Activated naive CD4-positive, alpha-beta T cell treated with anti-CD3 and anti-CD28 coated beads, Interleukin-2, amount 50 U/mL, for 72 hours (primary cell): ENCODE measurements around the gene UNC5CL. TPM values are rescaled to one million over a fixed set of nuclear protein-coding genes. Genes with fewer than 3 reads are reported as not detected.

Experiments used
- ATAC-seq, 2 donors: fragments of 150-1000 bp; cut with Tn5 transposase; 2 replicates each; pipeline ENCODE4 v1.10.0; 2021; ENCODE audit warnings: mild to moderate bottlenecking in 2 of 2, moderate library complexity in 2 of 2
- DNase-seq, 2 donors: peaks; one replicate each; pipeline ENCODE4 v3.0.0; 2021 to 2022; ENCODE audit warnings: low spot score in 2 of 2
- H3K27ac Mint-ChIP-seq, 2 donors: one replicate each; pipeline ENCODE4 v1.8.0; 2022; ENCODE audit warnings: mild to moderate bottlenecking in 2 of 2, mixed read lengths in 2 of 2
- H3K36me3 Mint-ChIP-seq, 2 donors: one replicate each; pipeline ENCODE4 v1.8.0; 2022; ENCODE audit warnings: mixed read lengths in 2 of 2
- H3K9me3 Mint-ChIP-seq, 2 donors: one replicate each; pipeline ENCODE4 v1.8.0; 2022; ENCODE audit warnings: mixed read lengths in 2 of 2
- total RNA-seq, 2 donors: library from RNA; stranded (reverse); gene quantifications; one replicate each; pipeline ENCODE4 v1.2.3, GENCODE V29; 2022

The UNC5CL gene
- total RNA-seq, 2 donors from 2014 or later = 2.8 to 5.1 TPM

DNA sequence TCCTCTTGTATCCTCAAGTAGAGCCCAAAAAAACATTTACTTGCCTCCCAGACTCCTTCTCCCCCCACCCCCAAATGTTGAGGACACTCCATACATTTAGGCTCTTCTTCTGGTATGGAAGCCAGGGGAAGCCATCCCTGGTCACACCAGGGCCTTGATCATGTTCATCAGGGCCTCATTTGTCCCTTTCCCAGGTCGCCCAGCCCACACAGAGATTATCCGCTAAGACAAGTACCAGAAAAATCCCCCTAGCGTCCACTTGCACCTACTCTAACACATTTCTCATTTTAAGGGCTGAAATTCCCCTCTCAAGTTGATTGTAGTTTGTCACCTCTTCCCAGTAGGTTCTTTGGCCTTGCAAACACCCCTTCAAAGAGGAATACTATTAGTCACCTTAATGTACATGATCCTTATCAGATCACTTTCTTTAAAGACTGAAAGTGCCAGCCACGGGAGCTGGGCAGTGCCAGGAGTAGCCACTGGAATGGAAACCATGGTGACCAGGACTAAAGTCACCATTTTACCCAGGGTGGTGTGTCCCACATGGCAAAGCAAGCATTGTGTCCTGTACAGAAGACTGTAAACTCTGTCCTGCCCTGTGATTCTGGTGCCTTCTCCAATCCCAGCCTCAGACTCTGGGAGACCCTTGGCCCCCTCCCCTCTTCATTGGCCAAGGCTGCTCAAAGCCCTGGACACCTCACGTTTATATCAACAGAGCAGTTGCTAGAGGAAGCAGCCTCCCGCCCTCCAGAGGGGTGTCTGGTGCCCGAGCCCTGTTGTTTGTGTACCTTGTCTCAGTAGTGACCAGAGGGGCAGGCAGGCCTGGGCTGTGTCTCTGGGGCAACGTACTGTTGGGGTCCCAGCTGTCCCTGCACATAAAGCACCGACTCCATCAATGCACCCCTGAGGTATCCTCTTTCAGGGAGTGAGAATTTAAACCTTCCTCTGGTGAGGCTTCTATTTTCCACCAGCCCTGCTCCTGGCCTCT lies 9.0 kb upstream of the UNC5CL start:
- Mint-ChIP-seq H3K27ac (peak overlapping the region; percentile 59 to 63), H3K36me3 (peaks cover 6 to 7% of the 10 kb centered on the region in 2 donors), H3K9me3 (no peaks in the 10 kb centered on the region)
- ATAC-seq (no peak), DNase-seq (no peak)

DNA sequence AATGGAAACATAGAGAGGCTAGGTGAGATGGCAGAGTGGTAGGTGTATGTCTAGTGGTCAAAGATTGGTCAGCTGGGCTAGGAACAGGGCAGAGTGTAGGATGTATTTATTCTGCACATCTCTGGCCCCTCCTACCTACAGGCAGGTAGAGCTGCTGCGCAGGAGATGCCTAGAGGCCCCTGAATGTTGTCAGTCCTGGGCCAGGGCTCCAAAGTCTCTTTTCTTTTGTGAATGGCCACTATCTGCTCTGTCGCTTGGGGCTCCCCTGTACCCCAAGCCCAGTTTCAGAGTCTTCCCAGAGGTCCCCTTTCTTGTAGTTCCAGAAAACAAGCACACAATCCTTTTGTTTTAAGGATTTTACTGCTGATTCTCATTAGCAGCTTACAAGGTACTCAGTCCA lies 8.3 kb upstream of the UNC5CL start:
- H3K27ac Mint-ChIP-seq = no peak overlapping the region

DNA sequence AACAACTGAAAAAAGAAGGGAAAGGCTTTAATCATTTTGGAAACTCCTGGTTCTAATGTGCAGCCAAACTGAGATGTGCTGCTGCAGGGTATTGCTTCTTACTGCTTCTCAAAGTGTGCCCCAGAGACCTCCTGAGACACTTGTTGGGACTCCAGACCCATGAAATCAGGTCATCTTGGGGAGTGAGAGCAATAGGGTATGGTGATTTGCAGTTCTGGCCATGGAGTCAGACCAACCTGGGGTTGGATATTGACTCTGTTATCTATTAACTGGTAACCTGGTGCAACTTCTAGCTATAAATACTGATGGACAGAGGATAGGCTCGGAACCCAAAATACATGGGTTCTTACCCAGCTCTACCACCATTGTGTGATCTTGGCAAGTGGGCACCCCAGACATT lies 7.1 kb upstream of the UNC5CL start:
- DNase-seq (no peak), ATAC-seq (no peak)
- H3K9me3 Mint-ChIP-seq = no peaks in the 10 kb centered on the region
- H3K27ac Mint-ChIP-seq = no peak overlapping the region
- no peaks in the 10 kb centered on the region for H3K36me3 Mint-ChIP-seq

More for the DNA sequence above, 8.3 kb upstream of the UNC5CL start:
- ATAC-seq = no peak
- H3K36me3 Mint-ChIP-seq = peaks cover 6 to 7% of the 10 kb centered on the region in 2 donors
- DNase-seq = no peak
- H3K9me3 Mint-ChIP-seq = no peaks in the 10 kb centered on the region

DNA sequence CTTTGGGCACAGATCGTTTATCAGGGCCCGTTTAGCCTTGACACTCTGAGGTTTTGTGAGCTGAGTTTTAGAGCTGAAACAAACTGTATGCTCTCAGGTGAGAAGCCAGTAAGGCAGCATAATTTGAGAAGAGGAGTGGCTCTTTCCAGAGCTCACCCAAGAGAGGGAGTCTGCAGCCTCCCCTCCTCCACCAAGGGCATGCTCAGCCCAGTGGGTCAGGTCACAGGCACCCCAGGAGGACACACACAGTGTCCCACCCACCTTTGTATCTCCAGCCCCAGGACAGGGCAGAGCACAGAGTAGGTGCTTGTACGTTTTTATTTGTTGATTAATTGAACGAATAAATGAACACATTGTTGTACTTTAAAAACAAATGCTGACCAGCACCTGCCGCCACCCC lies 6.6 kb upstream of the UNC5CL start:
- no peaks in the 10 kb centered on the region for H3K36me3 Mint-ChIP-seq
- ATAC-seq (no peak), DNase-seq (no peak)
- no peaks in the 10 kb centered on the region for H3K9me3 Mint-ChIP-seq
- H3K27ac Mint-ChIP-seq = no peak overlapping the region

DNA sequence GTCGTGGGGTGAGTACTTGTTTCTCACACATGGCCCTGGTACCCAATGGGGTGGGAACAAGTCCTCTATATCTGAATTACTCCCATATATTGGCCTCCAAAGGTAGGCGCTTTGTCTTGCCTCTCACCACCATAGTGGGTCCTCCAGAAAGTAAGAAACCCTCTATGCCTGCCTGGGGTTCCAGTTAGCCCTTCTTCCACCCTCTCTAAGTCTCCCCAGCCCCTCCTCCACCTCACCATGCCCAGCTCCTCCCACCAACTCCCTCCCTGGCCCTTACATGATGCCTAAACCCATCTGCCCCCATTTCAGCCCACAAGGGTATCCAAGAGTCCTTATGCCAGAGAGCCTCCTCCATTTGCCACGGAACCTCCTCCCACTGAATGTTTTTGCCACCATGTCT lies 4.1 kb upstream of the UNC5CL start:
- DNase-seq = no peak
- no peak overlapping the region for H3K27ac Mint-ChIP-seq
- no peak for ATAC-seq
- H3K9me3 Mint-ChIP-seq = no peaks in the 10 kb centered on the region
- no peaks in the 10 kb centered on the region for H3K36me3 Mint-ChIP-seq

DNA sequence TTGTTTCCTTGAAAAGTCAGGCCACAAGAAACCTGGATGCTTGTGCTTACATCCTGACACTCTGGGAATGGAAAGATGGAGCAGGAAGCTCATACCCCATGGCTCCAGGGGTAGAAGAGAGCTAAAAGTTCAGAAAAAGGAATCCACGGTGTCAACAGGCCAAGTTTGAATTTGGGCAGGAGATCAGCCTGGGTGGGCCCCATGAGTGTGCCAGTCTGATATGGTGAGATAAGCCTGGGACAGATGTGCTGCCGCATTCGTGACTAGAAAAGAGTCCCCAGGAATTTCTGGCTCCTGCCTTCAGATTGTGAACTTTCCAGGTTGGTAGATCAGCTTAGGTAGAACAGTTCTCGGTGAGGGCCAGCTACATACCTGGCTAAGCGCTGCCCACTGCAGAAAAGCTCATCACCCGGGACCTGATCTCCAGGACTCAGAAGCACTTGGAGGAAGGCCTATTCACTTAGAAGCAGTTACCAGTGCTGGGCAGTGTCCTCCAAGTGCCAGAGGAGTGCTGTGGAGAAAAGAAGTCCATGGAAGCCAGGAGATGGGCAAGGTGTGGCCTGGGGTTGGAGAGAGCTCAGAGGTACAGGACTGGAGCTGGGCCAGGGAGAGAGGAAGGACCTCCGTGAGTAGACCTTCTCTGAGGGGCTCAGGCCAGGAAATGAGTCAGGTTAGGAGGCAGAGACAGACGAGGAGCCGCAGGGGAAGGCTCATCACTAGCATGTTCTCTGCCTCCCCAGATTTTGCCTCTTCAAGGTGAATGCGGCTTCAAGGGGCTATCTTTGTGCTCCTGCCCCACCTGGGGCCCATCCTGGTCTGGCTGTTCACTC lies 3.4 kb upstream of the UNC5CL start, which contains the start of gene TSPO2:
TSPO2 (plus strand) TSS at position 242 of the 830 bp plus-strand sequence; CDS start at position 761, 519 bp downstream.
- H3K9me3 Mint-ChIP-seq = no peaks in the 10 kb centered on the region
- ATAC-seq (no peak), DNase-seq (no peak)
- H3K36me3 Mint-ChIP-seq = no peaks in the 10 kb centered on the region
- H3K27ac Mint-ChIP-seq = peak within 1 kb of the TSS in 1 of 2 donors; percentile 14

DNA sequence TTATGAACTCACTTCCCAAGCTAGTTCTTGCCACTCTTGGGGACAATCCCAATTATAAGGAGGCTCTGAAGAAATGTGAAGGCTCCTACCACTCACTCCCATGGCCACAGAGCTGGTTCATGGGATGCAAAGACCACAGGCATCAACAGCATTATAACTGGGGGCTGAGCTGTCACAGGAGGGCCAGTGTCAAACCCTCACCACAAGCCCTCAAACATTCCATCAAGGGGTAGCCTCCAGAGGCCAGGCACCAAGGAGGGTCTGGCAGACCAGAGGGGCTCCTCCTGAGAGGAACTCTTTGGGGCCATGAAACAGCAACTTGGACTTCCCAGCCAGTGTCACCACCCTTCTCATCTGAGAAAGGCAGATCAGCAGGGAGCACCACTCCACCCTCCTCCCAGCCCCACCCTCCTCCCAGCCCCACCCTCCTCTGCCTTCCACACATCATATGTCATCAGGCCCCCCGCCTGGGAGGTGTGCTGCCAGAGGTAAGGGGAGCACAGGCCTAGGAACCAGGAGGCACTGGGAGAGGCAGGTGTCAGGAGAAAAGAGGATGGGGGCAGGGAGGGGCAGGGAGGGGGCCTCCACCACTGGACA lies 2.0 kb upstream of the UNC5CL start:
- no peaks in the 10 kb centered on the region for H3K9me3 Mint-ChIP-seq
- ATAC-seq = peak in 1 of 2 donors; percentile 11
- DNase-seq = no peak
- H3K27ac Mint-ChIP-seq = peak overlapping the region in 1 of 2 donors; percentile 10
- H3K36me3 Mint-ChIP-seq = no peaks in the 10 kb centered on the region

DNA sequence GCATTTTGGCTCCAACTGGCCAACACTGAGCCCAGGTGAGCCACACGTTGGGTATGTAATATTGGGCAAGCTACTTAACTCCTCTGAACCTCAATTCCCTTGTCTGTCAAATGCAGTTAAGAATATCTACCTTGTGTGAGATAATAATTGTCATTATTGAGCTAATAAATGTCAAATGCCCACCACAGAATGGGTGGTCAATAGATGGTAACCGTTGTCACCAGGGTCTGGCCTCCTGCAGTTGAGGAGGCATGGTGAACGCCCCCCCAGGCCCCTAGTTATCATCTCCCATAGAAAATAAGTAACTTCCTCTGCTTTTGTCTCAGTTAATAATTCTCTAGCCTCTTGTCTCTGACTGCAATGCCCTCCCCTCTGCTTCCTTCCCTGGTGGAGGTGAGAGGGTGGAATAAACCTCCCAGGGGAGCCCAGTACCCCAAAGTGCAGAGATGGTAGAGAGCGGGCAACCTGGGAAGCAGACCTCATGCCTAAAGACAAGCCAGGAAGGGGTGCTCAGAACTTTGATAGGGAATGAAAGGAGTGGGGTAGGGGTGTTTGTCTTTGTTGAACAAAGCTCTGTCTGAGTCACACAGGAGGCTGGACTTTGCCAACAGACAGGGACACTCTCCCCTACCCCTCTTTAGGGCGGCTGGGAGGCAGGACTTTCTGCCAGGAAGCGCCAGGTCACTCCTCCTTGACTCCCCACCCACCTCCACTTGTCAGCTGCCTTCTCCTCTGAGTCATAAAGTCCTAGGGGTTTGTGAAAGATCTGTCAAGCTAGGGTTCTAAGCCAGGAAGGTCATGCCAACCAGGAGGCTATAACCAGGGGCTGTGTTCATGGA lies 1.3 kb upstream of the UNC5CL start:
- H3K9me3 Mint-ChIP-seq = no peaks in the 10 kb centered on the region
- peak overlapping the region; percentile 10 to 77 for H3K27ac Mint-ChIP-seq
- ATAC-seq = peak; percentile 75 to 82
- no peak for DNase-seq
- H3K36me3 Mint-ChIP-seq = no peaks in the 10 kb centered on the region

DNA sequence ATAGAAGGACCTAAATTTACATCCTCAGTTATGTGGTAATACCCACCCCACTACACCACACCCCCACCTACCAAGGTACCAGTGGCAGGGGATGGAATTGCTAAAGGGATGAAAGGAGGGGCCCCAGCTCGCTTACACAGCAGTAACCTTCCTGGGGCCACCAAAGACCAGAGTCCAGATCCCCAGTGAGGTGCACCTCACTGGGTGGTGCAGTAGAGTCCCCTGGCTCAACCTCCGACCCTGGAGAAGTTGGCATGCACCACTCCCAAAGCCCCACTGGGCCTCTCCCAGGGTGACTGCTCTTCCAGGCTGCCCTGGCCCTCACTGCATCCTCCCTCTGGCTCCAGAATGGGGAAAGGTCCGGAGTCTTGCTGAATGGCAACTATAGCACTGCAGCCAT lies 816 bp downstream of the UNC5CL start:
- H3K27ac Mint-ChIP-seq = no peak overlapping the region
- ATAC-seq (no peak), DNase-seq (no peak)
- no peaks in the 10 kb centered on the region for H3K9me3 Mint-ChIP-seq
- no peaks in the 10 kb centered on the region for H3K36me3 Mint-ChIP-seq

DNA sequence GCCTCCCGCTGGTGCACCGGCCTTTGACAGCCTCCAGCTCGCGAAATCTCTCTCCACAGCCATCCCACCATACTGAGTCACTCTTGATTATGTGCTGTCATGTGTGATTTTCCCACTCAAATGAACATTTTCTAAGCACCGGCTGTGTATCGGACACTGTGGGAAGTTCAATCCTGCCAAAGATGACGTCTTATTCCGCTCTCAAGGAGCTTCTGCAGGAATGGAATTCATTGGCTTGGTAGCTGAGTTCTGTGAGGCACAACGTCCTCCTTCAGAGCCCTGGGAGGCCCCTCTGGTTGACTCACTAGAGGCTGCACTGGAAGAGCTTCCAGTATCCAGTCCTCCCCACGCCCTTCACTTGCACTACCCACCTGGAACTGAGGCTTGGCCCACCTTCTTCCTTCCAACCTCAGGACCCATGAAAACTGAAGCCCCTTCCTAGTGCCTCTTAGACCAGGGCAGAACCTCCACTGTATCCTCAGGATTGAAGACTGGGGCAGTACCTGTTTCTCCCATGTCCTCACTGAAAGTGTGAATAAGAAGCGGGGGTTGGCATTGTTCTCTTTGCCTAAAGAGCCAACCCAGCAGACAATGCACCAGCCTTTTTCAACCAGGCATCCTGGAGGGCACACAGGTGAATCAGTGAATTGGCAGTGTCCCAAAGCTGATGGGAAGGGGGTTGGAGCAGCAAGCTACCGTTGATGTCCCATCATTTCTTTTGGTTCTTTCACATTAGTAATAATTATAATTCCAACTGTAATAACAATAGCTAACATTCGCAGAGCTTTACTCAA lies 1.7 kb downstream of the UNC5CL start:
- peak overlapping the region in 1 of 2 donors; percentile 14 for H3K27ac Mint-ChIP-seq
- ATAC-seq = no peak
- no peaks in the 10 kb centered on the region for H3K9me3 Mint-ChIP-seq

DNA sequence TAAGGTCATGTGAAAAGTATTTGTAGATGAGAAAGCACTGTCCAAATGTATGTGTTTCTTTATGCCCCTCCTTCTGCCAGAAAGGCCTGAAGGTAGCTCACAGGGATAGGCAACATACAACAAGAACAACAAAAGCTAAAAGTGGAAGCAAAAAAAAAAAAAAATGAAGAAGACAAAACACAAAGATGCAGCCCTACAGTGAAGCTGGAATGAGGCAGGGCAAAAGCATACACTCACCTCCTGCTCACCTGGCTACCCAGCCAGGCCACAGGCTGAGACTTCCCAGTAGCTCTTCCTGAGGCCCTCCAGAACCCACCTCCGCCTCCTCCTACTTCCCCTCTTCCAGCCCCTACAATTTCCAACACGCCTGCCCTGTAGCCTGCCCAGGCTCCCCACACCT lies 2.4 kb downstream of the UNC5CL start:
- no peaks in the 10 kb centered on the region for H3K36me3 Mint-ChIP-seq
- peak overlapping the region in 1 of 2 donors; percentile 14 for H3K27ac Mint-ChIP-seq
- H3K9me3 Mint-ChIP-seq = no peaks in the 10 kb centered on the region
- ATAC-seq (no peak), DNase-seq (no peak)

More for the DNA sequence above, 1.7 kb downstream of the UNC5CL start:
- DNase-seq = no peak
- H3K36me3 Mint-ChIP-seq = no peaks in the 10 kb centered on the region

DNA sequence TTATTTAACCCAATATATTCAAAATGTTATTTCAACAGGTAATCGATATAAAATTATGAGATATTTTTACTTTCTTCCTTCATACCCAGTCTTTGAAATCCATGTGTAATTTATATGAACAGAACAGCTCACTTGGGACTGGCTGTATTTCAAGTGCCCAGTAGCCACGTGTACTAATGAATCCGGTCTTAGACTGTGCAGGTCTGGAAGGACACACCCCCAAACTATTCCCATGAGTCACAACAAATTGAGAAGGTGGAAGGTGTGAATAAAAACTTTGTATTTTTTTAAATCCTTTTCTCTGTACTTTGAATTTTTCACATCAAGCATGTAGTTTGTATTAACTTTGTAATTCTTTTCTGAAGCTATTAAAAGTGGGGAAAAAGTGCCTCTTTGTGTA lies 2.8 kb downstream of the UNC5CL start:
- Mint-ChIP-seq H3K36me3 (no peaks in the 10 kb centered on the region), H3K27ac (peak overlapping the region in 1 of 2 donors; percentile 14), H3K9me3 (no peaks in the 10 kb centered on the region)
- ATAC-seq (no peak), DNase-seq (no peak)

DNA sequence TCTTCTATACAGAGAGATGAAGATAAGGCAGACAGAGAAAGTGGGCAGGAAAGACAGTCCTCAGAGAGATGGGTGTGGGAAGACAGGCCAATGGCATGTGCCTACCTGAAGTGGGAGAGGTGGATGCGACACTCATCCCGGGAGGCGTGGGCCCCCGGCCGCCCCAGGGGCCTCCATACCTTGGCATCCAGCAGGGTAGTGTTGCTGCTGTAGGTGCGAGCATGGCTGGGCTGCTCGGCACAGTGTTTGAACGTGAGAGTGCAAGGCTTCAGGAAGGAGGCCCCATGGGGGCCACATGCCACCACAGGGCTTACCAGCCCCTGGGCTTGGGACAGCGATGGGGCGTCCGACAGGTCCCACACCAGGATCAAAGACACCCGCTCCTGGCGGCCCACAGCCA lies 5.2 kb downstream of the UNC5CL start:
- DNase-seq = no peak
- no peak for ATAC-seq
- no peaks in the 10 kb centered on the region for H3K9me3 Mint-ChIP-seq
- no peaks in the 10 kb centered on the region for H3K36me3 Mint-ChIP-seq
- peak overlapping the region in 1 of 2 donors; percentile 44 for H3K27ac Mint-ChIP-seq

DNA sequence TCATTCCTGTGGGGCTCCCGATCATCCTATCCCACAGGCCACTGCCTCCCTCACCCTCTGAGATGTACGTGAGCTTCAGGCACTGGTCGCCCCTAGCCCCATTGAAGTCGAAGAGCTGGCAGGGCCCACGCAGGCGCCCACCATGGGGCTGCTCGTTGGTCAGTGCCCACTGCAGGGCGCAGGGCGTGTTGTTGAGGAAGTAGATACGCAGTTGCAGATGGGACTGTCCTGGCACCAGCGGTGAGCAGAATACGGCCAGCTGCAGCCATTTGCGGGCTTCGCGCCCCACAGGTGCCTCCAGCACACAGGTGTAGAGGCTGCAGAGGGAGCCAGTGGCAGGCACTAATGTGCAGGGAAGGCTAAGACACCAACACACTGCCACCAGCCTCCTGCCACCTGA lies 6.2 kb downstream of the UNC5CL start:
- Mint-ChIP-seq H3K36me3 (no peaks in the 10 kb centered on the region), H3K9me3 (no peaks in the 10 kb centered on the region), H3K27ac (peak overlapping the region in 1 of 2 donors; percentile 44)
- no peak for ATAC-seq
- DNase-seq = no peak
